ENCODE data around the gene ADAMTSL3. TPM values are rescaled to one million over a fixed set of nuclear protein-coding genes. Genes with fewer than 3 reads are reported as not detected.

ADAMTSL3 gene
- total and polyA plus RNA-seq, 8 donors, result 0.54 to 19.2 (median 6.1) TPM

- DNase-seq, result no peak
- H3K4me3 ChIP-seq, result no peak overlapping the region
- intact Hi-C loops (cut with DNase I), result no loop called here
- no peak for FAIRE-seq
- TF ChIP-seq CTCF (IDR thresholded peaks at IDR 0.05), result no peak
- ATAC-seq, result no peak
- H3K4me1 ChIP-seq, result no peaks in the 10 kb centered on the region
- no peak overlapping the region for H3K27ac ChIP-seq
- no peaks in the 10 kb centered on the region for H3K36me3 ChIP-seq
- 81 to 84% methylated on average over 5 of the region's 5 CpGs for WGBS, 2 donors
- H3K27me3 ChIP-seq, result no peaks in the 10 kb centered on the region
- no peaks in the 10 kb centered on the region for H3K9me3 ChIP-seq
Measured at GRCh38 chr15:83711236-83711635, 57.3 kb downstream of the ADAMTSL3 start.

- Histone ChIP-seq H3K9me3 (no peaks in the 10 kb centered on the region), H3K36me3 (no peaks in the 10 kb centered on the region), H3K4me1 (no peaks in the 10 kb centered on the region), H3K27me3 (no peaks in the 10 kb centered on the region), H3K4me3 (no peak overlapping the region), H3K27ac (no peak overlapping the region)
- whole genome bisulfite sequencing, 2 donors, result 72 to 94% methylated on average over 3 of the region's 3 CpGs
- intact Hi-C loops (cut with DNase I), result no loop called here
- FAIRE-seq (no peak), ATAC-seq (no peak), DNase-seq (no peak)
- no peak for TF ChIP-seq CTCF (IDR thresholded peaks at IDR 0.05)
Measured at GRCh38 chr15:83713242-83713641, 59.3 kb downstream of the ADAMTSL3 start.

- FAIRE-seq, result no peak
- H3K4me1 ChIP-seq, result no peaks in the 10 kb centered on the region
- ATAC-seq, result no peak
- no peaks in the 10 kb centered on the region for H3K27me3 ChIP-seq
- H3K4me3 ChIP-seq, result no peak overlapping the region
- DNase-seq, result no peak
- no peaks in the 10 kb centered on the region for H3K36me3 ChIP-seq
- H3K9me3 ChIP-seq, result no peaks in the 10 kb centered on the region
- TF ChIP-seq CTCF (IDR thresholded peaks at IDR 0.05), result no peak
- H3K27ac ChIP-seq, result no peak overlapping the region
- intact Hi-C loops (cut with DNase I), result no loop called here
Measured at GRCh38 chr15:83714939-83715628, 61.2 kb downstream of the ADAMTSL3 start.

- intact Hi-C loops (cut with DNase I), result no loop called here
- WGBS, 2 donors, result 78 to 79% methylated on average over 3 of the region's 3 CpGs
Measured at GRCh38 chr15:83716605-83717004, 62.7 kb downstream of the ADAMTSL3 start.

More at GRCh38 chr15:83716605-83717004, 62.7 kb downstream of the ADAMTSL3 start:
- DNase-seq (no peak), ATAC-seq (no peak), FAIRE-seq (no peak)
- H3K9me3 ChIP-seq, result no peaks in the 10 kb centered on the region
- no peaks in the 10 kb centered on the region for H3K4me1 ChIP-seq
- H3K4me3 ChIP-seq, result no peak overlapping the region
- H3K36me3 ChIP-seq, result no peaks in the 10 kb centered on the region
- H3K27ac ChIP-seq, result no peak overlapping the region
- no peak for TF ChIP-seq CTCF (IDR thresholded peaks at IDR 0.05)
- no peaks in the 10 kb centered on the region for H3K27me3 ChIP-seq
